ENCODE results near the gene ACTR3C.
"Not testable (repeated sequence)": the region's sequence is repeated elsewhere in the genome, so short reads cannot be mapped to it uniquely, and the experiment has no call there.

ACTR3C gene

GRCh38 chr7:150271898-150272297, 51.4 kb downstream of the ACTR3C start:
- not testable (repeated sequence) for DNase-seq

GRCh38 chr7:150270101-150270824, 53.1 kb downstream of the ACTR3C start:
- DNase-seq = not testable (repeated sequence)

- DNase-seq = not testable (repeated sequence)
These were observed 54.5 kb downstream of the ACTR3C start for GRCh38 chr7:150268798-150269197.

- not testable (repeated sequence) for DNase-seq
These were observed 55.1 kb downstream of the ACTR3C start for GRCh38 chr7:150268287-150268686.

- DNase-seq = not testable (repeated sequence)
These were observed 56.2 kb downstream of the ACTR3C start for GRCh38 chr7:150266953-150267665.

- DNase-seq = not testable (repeated sequence)
These were observed 60.7 kb downstream of the ACTR3C start for GRCh38 chr7:150262656-150263055.

GRCh38 chr7:150247745-150248144, 75.6 kb downstream of the ACTR3C start:
- not testable (repeated sequence) for DNase-seq

- DNase-seq = not testable (repeated sequence)
These were observed 78.1 kb downstream of the ACTR3C start for GRCh38 chr7:150245208-150245607.

- not testable (repeated sequence) for DNase-seq
These were observed 80.4 kb downstream of the ACTR3C start for GRCh38 chr7:150242935-150243334.

- not testable (repeated sequence) for DNase-seq
These were observed 97.9 kb downstream of the ACTR3C start for GRCh38 chr7:150225444-150225843.

GRCh38 chr7:150222083-150222972, 101.0 kb downstream of the ACTR3C start:
- DNase-seq = not testable (repeated sequence)

- not testable (repeated sequence) for DNase-seq
These were observed 102.6 kb downstream of the ACTR3C start for GRCh38 chr7:150220673-150221181.

- DNase-seq = not testable (repeated sequence)
These were observed 103.2 kb downstream of the ACTR3C start for GRCh38 chr7:150219941-150220658.

- not testable (repeated sequence) for DNase-seq
These were observed 116.5 kb downstream of the ACTR3C start for GRCh38 chr7:150206848-150207247.

- DNase-seq = not testable (repeated sequence)
These were observed 117.5 kb downstream of the ACTR3C start for GRCh38 chr7:150205866-150206265.

- DNase-seq = not testable (repeated sequence)
These were observed 118.8 kb downstream of the ACTR3C start for GRCh38 chr7:150204577-150204976.

- DNase-seq = not testable (repeated sequence)
These were observed 120.5 kb downstream of the ACTR3C start for GRCh38 chr7:150202894-150203293.

Data from CD4-positive, alpha-beta T cell treated with Interleukin-4 for 1 hour (primary cell).